Right atrium auricular region (tissue), 2 donors: ENCODE measurements around the gene RNF220. TPM values are rescaled to one million over a fixed set of nuclear protein-coding genes. Genes with fewer than 3 reads are reported as not detected.
A peak's percentile ranks its signal among the peaks of the same experiment; 100 is the strongest.

ENCODE experiments used
- DNase-seq: peaks from one replicate; pipeline ENCODE4 v3.0.0-alpha.2; 2019; ENCODE audit warnings: low spot score
- H3K27ac ChIP-seq, 2 donors: fragments of 200-600 bp; sonication (generic); 1 replicate in 1 of 2; 2 replicates in 1 of 2; pipeline ENCODE4 v1.5.1; 2016 to 2019
- H3K27me3 ChIP-seq, 2 donors: fragments of 200-600 bp; sonication (generic); one replicate each; pipeline versions ENCODE4 v1.5.1 to v1.6.0; 2017 to 2019
- H3K36me3 ChIP-seq: fragments of 200-600 bp; sonication (generic); one replicate; pipeline ENCODE4 v1.5.1; 2016
- H3K4me1 ChIP-seq, 2 donors: fragments of 200-600 bp; sonication (generic); one replicate each; pipeline versions ENCODE4 v1.5.1 to v1.6.0; 2017 to 2019
- H3K4me3 ChIP-seq, 2 donors: fragments of 200-600 bp; sonication (generic); 1 replicate in 1 of 2; 2 replicates in 1 of 2; pipeline ENCODE4 v1.5.1; 2017 to 2019; ENCODE audit warnings: mild to moderate bottlenecking in 1 of 2, moderate library complexity in 1 of 2
- H3K9me3 ChIP-seq, 2 donors: fragments of 200-600 bp; sonication (generic); one replicate each; pipeline ENCODE4 v1.5.1; 2019
- total RNA-seq, 2 donors: library from RNA; depleted of rRNA; stranded (reverse); fragments of >200 nt; gene quantifications; one replicate each; pipeline ENCODE4 v1.1.0, GENCODE V29; 2016
- TF ChIP-seq, protein P1 (sequence below), 2 donors: fragments of 200-600 bp; sonication (generic); IDR thresholded peaks; one replicate each; pipeline ENCODE4 v1.5.1; 2019; ENCODE audit warnings: antibody characterized with exemption in 2 of 2

RNF220 gene
- total RNA-seq, 2 donors from 2014 or later, result 76.1 to 91.6 TPM

- Histone ChIP-seq H3K27ac (no peak overlapping the region), H3K4me1 (peaks cover 0 to 5% of the 10 kb centered on the region in 2 donors), H3K27me3 (no peaks in the 10 kb centered on the region), H3K36me3 (no peaks in the 10 kb centered on the region), H3K9me3 (no peaks in the 10 kb centered on the region), H3K4me3 (no peak overlapping the region)
- TF ChIP-seq, protein P1, sequence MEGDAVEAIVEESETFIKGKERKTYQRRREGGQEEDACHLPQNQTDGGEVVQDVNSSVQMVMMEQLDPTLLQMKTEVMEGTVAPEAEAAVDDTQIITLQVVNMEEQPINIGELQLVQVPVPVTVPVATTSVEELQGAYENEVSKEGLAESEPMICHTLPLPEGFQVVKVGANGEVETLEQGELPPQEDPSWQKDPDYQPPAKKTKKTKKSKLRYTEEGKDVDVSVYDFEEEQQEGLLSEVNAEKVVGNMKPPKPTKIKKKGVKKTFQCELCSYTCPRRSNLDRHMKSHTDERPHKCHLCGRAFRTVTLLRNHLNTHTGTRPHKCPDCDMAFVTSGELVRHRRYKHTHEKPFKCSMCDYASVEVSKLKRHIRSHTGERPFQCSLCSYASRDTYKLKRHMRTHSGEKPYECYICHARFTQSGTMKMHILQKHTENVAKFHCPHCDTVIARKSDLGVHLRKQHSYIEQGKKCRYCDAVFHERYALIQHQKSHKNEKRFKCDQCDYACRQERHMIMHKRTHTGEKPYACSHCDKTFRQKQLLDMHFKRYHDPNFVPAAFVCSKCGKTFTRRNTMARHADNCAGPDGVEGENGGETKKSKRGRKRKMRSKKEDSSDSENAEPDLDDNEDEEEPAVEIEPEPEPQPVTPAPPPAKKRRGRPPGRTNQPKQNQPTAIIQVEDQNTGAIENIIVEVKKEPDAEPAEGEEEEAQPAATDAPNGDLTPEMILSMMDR (IDR thresholded peaks at IDR 0.05), result no peak
- DNase-seq, result no peak
Observed at GRCh38 chr1:44606701-44607281, 201.7 kb downstream of the RNF220 start.

DNA sequence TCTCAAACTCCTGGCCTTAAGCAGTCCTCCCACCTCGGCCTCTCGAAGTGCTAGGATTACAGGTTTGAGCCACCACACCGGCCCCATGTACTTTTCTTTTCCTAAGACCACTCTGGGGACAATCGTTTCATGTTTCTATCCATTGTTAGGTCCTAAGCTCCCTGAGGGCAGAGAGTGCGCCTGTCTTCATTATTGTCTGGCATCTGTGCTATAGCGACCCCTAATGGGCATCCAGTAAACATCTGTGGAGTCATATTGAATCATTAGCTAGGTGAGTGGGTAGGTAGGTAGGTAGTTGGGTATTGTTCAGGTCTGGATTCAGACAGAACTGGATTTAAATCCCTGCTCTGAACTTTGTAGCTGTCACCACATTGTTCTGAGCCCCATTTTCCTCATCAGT is 203.1 kb downstream of the RNF220 start:
- H3K9me3 ChIP-seq, result no peaks in the 10 kb centered on the region
- H3K36me3 ChIP-seq, result no peaks in the 10 kb centered on the region
- H3K27me3 ChIP-seq, result no peaks in the 10 kb centered on the region
- no peak for DNase-seq
- H3K4me3 ChIP-seq, result no peak overlapping the region
- peaks cover 0 to 5% of the 10 kb centered on the region in 2 donors for H3K4me1 ChIP-seq
- TF ChIP-seq, protein P1 (IDR thresholded peaks at IDR 0.05), result no peak
- H3K27ac ChIP-seq, result no peak overlapping the region

DNA sequence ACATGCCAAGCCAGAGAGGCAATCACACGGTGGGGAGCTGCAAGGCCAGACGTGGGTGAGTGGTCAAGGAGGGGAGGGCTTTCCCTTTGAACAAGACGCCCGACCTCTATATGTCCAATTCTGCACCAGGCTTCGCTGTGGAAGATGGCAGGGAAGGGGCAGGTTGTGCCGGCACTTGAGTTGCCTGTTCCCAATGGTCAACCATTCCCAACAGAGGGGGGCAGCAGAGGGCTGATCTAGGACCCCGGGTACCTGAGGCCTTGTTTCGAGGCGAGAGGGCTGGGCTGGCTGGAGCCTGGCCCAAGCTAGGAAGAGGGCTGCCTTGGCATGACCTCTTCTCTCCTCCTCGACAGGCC is 204.3 kb downstream of the RNF220 start:
- Histone ChIP-seq H3K4me1 (peaks cover 0 to 5% of the 10 kb centered on the region in 2 donors), H3K27me3 (no peaks in the 10 kb centered on the region), H3K36me3 (no peaks in the 10 kb centered on the region), H3K27ac (no peak overlapping the region), H3K4me3 (no peak overlapping the region), H3K9me3 (no peaks in the 10 kb centered on the region)
- DNase-seq, result peak; percentile 63
- TF ChIP-seq, protein P1 (IDR thresholded peaks at IDR 0.05), result peak; percentile 35 to 68

DNA sequence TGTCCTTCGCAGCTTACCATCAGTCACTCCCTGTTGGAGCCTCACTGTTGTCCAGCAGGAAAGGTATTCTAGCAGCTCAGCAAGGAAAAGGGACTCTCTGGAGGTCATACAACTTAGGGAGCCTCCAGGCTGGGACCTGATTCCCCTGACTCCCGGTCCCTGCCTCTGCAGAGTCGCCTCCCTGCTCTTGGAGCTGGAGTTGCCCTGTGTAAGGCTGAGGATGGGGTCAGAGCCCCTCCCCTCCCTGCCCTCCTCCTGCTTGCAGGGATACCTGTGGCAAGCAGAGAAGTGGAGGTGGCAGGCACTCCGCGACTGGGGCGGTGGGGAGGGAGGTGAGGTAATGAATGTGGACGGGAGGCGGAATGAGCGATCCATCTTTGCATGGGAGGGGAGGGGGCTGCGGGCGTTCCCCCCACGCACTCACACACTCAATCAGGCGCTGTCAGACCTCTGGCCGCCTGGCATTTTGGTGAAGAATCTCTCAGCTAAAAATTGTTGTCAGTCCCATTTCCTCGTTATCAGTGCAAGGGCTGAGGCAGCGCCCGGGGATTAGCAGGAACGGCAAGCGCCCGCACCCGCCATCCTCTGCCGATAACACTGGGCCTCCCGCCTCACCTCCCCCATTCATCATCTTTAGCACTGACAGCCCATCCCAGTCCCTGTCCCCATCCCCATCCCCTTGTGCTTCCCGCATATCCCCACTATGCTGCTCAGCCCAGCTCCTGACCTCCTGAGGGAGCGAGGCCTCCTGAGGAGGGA is 204.9 kb downstream of the RNF220 start:
- H3K27ac ChIP-seq, result no peak overlapping the region
- H3K27me3 ChIP-seq, result no peaks in the 10 kb centered on the region
- TF ChIP-seq, protein P1 (IDR thresholded peaks at IDR 0.05), result peak in 1 of 2 donors; percentile 6
- peaks cover 0 to 5% of the 10 kb centered on the region in 2 donors for H3K4me1 ChIP-seq
- H3K9me3 ChIP-seq, result no peaks in the 10 kb centered on the region
- H3K36me3 ChIP-seq, result no peaks in the 10 kb centered on the region
- DNase-seq, result no peak
- no peak overlapping the region for H3K4me3 ChIP-seq

- H3K9me3 ChIP-seq, result no peaks in the 10 kb centered on the region
- H3K36me3 ChIP-seq, result no peaks in the 10 kb centered on the region
- no peaks in the 10 kb centered on the region for H3K27me3 ChIP-seq
- peaks cover 0 to 5% of the 10 kb centered on the region in 2 donors for H3K4me1 ChIP-seq
- TF ChIP-seq, protein P1 (IDR thresholded peaks at IDR 0.05), result no peak
- no peak overlapping the region for H3K27ac ChIP-seq
- no peak overlapping the region for H3K4me3 ChIP-seq
- DNase-seq, result no peak
Observed at GRCh38 chr1:44610527-44611148, 205.6 kb downstream of the RNF220 start.
